Fibroblast of villous mesenchyme (primary cell): ENCODE measurements around the gene SLC47A2. TPM values are rescaled to one million over a fixed set of nuclear protein-coding genes. Genes with fewer than 3 reads are reported as not detected.
A peak's percentile ranks its signal among the peaks of the same experiment; 100 is the strongest.
"Not testable (repeated sequence)": the region's sequence is repeated elsewhere in the genome, so short reads cannot be mapped to it uniquely, and the experiment has no call there.

Experiments used
- DNase-seq: peaks from one replicate; pipeline ENCODE4 v3.0.0-alpha.2; 2010; ENCODE audit warnings: low read depth
- H3K4me3 ChIP-seq: 2 replicates; pipeline ENCODE4 v1.5.1; 2011; ENCODE audit warnings: low read depth, mild to moderate bottlenecking, low read length
- CTCF ChIP-seq: IDR thresholded peaks from 2 replicates; pipeline ENCODE4 v1.5.1; 2012; ENCODE audit warnings: low read depth, mild to moderate bottlenecking, low read length; ENCODE audit not compliant: insufficient read depth
- total RNA-seq: library from RNA; depleted of rRNA; stranded (reverse); fragments of >200 nt; gene quantifications from 2 replicates; pipeline ENCODE4 v1.2.3, GENCODE V29; 2012

The SLC47A2 gene, protein sequence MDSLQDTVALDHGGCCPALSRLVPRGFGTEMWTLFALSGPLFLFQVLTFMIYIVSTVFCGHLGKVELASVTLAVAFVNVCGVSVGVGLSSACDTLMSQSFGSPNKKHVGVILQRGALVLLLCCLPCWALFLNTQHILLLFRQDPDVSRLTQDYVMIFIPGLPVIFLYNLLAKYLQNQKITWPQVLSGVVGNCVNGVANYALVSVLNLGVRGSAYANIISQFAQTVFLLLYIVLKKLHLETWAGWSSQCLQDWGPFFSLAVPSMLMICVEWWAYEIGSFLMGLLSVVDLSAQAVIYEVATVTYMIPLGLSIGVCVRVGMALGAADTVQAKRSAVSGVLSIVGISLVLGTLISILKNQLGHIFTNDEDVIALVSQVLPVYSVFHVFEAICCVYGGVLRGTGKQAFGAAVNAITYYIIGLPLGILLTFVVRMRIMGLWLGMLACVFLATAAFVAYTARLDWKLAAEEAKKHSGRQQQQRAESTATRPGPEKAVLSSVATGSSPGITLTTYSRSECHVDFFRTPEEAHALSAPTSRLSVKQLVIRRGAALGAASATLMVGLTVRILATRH
- total RNA-seq, result not detected in 2 replicates

DNA sequence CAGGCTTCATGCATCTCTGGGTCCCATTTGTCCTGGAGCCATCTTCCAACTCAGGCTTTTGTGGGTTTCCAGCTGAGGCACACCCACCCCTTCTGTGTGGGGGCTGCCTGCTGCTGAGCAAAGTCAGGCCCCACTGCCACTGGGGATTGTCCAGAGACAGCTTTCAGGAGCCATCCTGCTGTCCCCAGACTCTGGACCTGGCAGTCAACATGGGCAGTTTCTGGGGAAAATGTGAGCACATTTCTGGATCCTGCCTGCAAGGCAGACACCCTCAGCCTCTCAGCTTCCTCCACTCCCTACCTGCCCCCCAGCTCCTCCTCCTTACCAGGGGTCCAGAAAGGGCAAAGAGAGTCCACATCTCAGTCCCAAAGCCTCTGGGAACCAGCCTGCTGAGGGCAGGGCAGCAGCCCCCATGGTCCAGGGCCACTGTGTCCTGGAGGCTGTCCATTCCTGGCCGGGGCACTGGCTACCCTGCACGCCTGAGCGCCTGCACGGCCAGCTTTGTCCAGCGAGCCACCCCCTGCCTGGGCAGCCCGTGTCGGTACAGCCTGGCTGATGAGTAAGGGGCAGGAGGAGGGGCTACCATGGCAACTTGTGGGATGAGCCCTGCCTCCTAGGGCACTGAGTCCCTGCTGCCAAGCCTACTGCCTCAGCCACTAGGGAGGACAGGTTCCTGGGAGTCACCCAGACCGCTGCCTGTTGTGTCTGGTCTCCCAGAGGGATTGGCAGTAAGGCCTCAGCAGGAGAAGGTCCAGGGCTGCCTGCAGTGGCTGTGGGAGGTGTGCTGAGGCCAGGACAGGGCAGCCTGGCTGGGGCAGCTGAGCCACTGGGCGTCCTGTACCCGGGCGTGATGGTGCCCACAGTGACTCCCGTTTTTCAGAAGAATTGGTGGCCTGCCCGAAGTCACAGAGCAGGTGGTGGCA lies at the start of gene SLC47A2:
TSS of gene SLC47A2 (minus strand) at position 477 of the 923 bp plus-strand sequence. CDS start at position 448, 29 bp downstream.
- no peak for TF ChIP-seq CTCF
- no peak for DNase-seq
- no peak within 1 kb of the TSS for H3K4me3 ChIP-seq

- no peak for DNase-seq
- TF ChIP-seq CTCF, result no peak
- no peak overlapping the region for H3K4me3 ChIP-seq
These were observed 49.6 kb upstream of the SLC47A2 start for GRCh38 chr17:19766016-19766415.

GRCh38 chr17:19763991-19764390 lies 47.6 kb upstream of the SLC47A2 start:
- DNase-seq, H3K4me3 ChIP-seq: not testable (repeated sequence)

DNA sequence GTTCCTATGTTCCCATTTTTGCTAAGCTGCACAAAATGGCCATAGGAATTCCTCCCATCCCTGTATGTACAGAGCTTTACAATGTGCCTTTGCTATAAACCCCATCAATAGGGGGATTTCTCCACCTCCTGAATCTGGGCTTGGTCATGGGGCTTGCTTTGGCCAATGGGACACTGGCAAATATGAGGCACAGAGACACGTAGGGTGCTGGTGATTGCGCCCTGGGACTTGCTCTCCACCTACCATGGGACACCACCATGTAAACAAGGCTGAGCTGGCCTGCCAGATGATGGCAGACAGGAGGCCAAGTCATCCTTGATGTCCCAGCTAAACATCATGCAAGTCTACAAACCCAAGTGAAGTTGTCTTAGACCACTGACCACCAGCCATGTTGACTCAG lies 47.0 kb upstream of the SLC47A2 start:
- no peak for TF ChIP-seq CTCF
- DNase-seq, result no peak
- H3K4me3 ChIP-seq, result no peak overlapping the region

GRCh38 chr17:19762515-19762961 lies 46.2 kb upstream of the SLC47A2 start:
- H3K4me3 ChIP-seq, result no peak overlapping the region
- peak; percentile 78 for TF ChIP-seq CTCF
- DNase-seq, result peak; percentile 57

DNA sequence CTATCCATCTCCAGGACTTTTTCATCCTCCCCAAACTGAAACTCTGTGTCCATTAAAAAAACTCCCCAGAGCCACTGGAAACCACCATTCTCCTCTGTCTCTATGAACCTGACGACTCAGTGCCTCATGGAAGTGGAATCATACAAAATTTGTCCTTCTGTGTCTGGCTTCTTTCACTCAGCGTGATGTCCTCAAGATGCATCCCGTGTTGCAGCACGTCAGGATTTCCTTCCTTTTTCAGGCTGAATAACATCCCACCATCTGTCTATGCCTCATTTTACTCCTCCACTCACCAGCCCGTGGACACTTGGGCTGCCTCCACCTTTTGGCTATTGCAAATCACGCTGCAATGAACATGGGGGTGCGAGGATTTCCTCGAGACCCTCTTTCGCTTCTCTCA lies 44.4 kb upstream of the SLC47A2 start:
- no peak overlapping the region for H3K4me3 ChIP-seq
- TF ChIP-seq CTCF, result no peak
- no peak for DNase-seq
